A549 (cell line): ENCODE results near the gene SORT1. TPM values are rescaled to one million over a fixed set of nuclear protein-coding genes. Genes with fewer than 3 reads are reported as not detected.

Experiments
- ATAC-seq, 2 experiments: fragments of 200-7000 bp in 1 of 2; fragments of >200 bp in 1 of 2; cut with Nextera tagmentation in 1 of 2; cut with Tn5 transposase in 1 of 2; 3 replicates each; pipeline versions ENCODE4 v1.8.0 to v1.9.1; 2018 to 2020; ENCODE audit warnings: mild to moderate bottlenecking in 1 of 2, moderate library complexity in 1 of 2
- CTCF ChIA-PET: fragments of 300-600 bp; sonication (Branson Sonifier 250); formaldehyde crosslinking; extraction: SDS; loops from one replicate; lab custom pipeline; 2021; ENCODE audit warnings: antibody characterized with exemption, inconsistent platforms; lab: Yijun Ruan, JAX
- POLR2A ChIA-PET: fragments of 350-600 bp; formaldehyde crosslinking; extraction: SDS; loops from one replicate; lab custom pipeline; 2021; ENCODE audit warnings: antibody characterized with exemption, inconsistent platforms; lab: Yijun Ruan, JAX
- DNase-seq, 2 experiments: peaks; one replicate each; pipeline versions ENCODE4 v3.0.0 to v3.0.0-alpha.2; 2011 to 2016; ENCODE audit warnings: low read depth in 1 of 2, low spot score in 1 of 2
- FAIRE-seq: peaks from 2 replicates; lab custom pipeline; 2011; peaks lifted over from hg19 to GRCh38; lab: Jason Lieb, UNC
- H3K27ac ChIP-seq, 2 experiments: fragments of >200 bp; sonication (Bioruptor Twin); formaldehyde crosslinking; 3 replicates each; pipeline ENCODE4 v1.5.1; 2016 to 2017
- H3K4me1 ChIP-seq: fragments of >200 bp; sonication (Bioruptor Twin); formaldehyde crosslinking; 3 replicates; pipeline ENCODE4 v1.6.1; 2016
- H3K4me2 ChIP-seq: fragments of >200 bp; sonication (Bioruptor Twin); formaldehyde crosslinking; 3 replicates; pipeline ENCODE4 v1.6.1; 2016
- H3K4me3 ChIP-seq: fragments of >200 bp; sonication (Bioruptor Twin); formaldehyde crosslinking; 3 replicates; pipeline ENCODE4 v1.5.1; 2016
- H3K9me3 ChIP-seq: fragments of >200 bp; sonication (Bioruptor Twin); formaldehyde crosslinking; 3 replicates; pipeline ENCODE4 v1.6.1; 2016
- BCL3 ChIP-seq: fragments of >200 bp; sonication (Bioruptor Twin); formaldehyde crosslinking; IDR thresholded peaks from 3 replicates; pipeline ENCODE4 v1.6.1; 2016
- CBX2 ChIP-seq: fragments of 200-600 bp; sonication (generic); IDR thresholded peaks from 2 replicates; pipeline ENCODE4 v1.6.1; 2016; ENCODE audit warnings: low read depth, mild to moderate bottlenecking, borderline replicate concordance
- CHD2 ChIP-seq: fragments of 150-350 bp; IDR thresholded peaks from 2 replicates; pipeline ENCODE4 v1.6.1; 2014; ENCODE audit warnings: low read length; ENCODE audit not compliant: partially characterized antibody
- CHD4 ChIP-seq: fragments of 200-600 bp; sonication (generic); IDR thresholded peaks from 2 replicates; pipeline ENCODE4 v1.6.1; 2016; ENCODE audit warnings: antibody characterized with exemption, mild to moderate bottlenecking, borderline replicate concordance
- EHF ChIP-seq: fragments of 250-450 bp; sonication (Bioruptor Pico); IDR thresholded peaks from 2 replicates; pipeline ENCODE4 v1.5.0; 2020; ENCODE audit warnings: mild to moderate bottlenecking
- EP300 ChIP-seq, 2 experiments: fragments of >200 bp; sonication (Bioruptor Twin); formaldehyde crosslinking; IDR thresholded peaks; 2 replicates in 1 of 2; 3 replicates in 1 of 2; pipeline ENCODE4 v1.6.1; 2016 to 2017
- FOSL2 ChIP-seq, 2 experiments: fragments of 450-650 bp in 1 of 2; fragments of >200 bp in 1 of 2; sonication (Bioruptor Twin) in 1 of 2; formaldehyde crosslinking; IDR thresholded peaks; 2 replicates each; pipeline versions ENCODE4 v1.5.0 to v1.6.1; 2016 to 2020; ENCODE audit warnings: mild to moderate bottlenecking in 1 of 2, moderate library complexity in 1 of 2
- HDAC2 ChIP-seq: fragments of 200-600 bp; sonication (generic); IDR thresholded peaks from 2 replicates; pipeline ENCODE4 v1.6.1; 2016
- HEYL ChIP-seq: fragments of 250-450 bp; sonication (Bioruptor Pico); IDR thresholded peaks from 2 replicates; pipeline ENCODE4 v1.8.0; 2021; ENCODE audit warnings: mild to moderate bottlenecking, moderate library complexity
- HOXB13 ChIP-seq: fragments of 250-450 bp; sonication (Bioruptor Pico); IDR thresholded peaks from 2 replicates; pipeline ENCODE4 v1.5.0; 2020; ENCODE audit warnings: low read depth, mild to moderate bottlenecking, moderate library complexity
- HOXB5 ChIP-seq: fragments of 250-450 bp; sonication (Bioruptor Pico); IDR thresholded peaks from 2 replicates; pipeline ENCODE4 v1.5.0; 2020; ENCODE audit warnings: mild to moderate bottlenecking, moderate library complexity
- JUNB ChIP-seq: fragments of >200 bp; sonication (Bioruptor Twin); formaldehyde crosslinking; IDR thresholded peaks from 2 replicates; pipeline ENCODE4 v1.6.1; 2016
- KDM1A ChIP-seq: fragments of 200-600 bp; sonication (generic); IDR thresholded peaks from 2 replicates; pipeline ENCODE4 v1.6.1; 2016; ENCODE audit warnings: low read depth, mild to moderate bottlenecking
- NPAS2 ChIP-seq: fragments of 250-450 bp; sonication (Bioruptor Pico); IDR thresholded peaks from 2 replicates; pipeline ENCODE4 v1.8.0; 2022; ENCODE audit warnings: mild to moderate bottlenecking, moderate library complexity, borderline replicate concordance
- NR3C1 ChIP-seq: fragments of >200 bp; sonication (Bioruptor Twin); formaldehyde crosslinking; IDR thresholded peaks from 3 replicates; pipeline ENCODE4 v1.6.1; 2017
- PBX3 ChIP-seq: IDR thresholded peaks from 2 replicates; pipeline ENCODE4 v1.6.1; 2012
- PHF8 ChIP-seq: fragments of 200-600 bp; sonication (generic); IDR thresholded peaks from 2 replicates; pipeline ENCODE4 v1.6.1; 2016; ENCODE audit warnings: low read depth, mild to moderate bottlenecking, antibody characterized with exemption, moderate library complexity, borderline replicate concordance
- RARB ChIP-seq: fragments of 250-450 bp; sonication (Bioruptor Pico); IDR thresholded peaks from 2 replicates; pipeline ENCODE4 v1.8.0; 2021; ENCODE audit warnings: mild to moderate bottlenecking, moderate library complexity
- RCOR1 ChIP-seq: fragments of 150-350 bp; IDR thresholded peaks from 2 replicates; pipeline ENCODE4 v1.6.1; 2014; ENCODE audit warnings: antibody characterized with exemption, low read length, low read depth
- RFX5 ChIP-seq: fragments of 450-650 bp; IDR thresholded peaks from 2 replicates; pipeline ENCODE4 v1.7.1; 2014; ENCODE audit warnings: antibody characterized with exemption, mild to moderate bottlenecking, moderate library complexity
- RNF2 ChIP-seq: fragments of 200-600 bp; sonication (generic); IDR thresholded peaks from 2 replicates; pipeline ENCODE4 v1.6.1; 2016; ENCODE audit warnings: low read depth, mild to moderate bottlenecking, antibody characterized with exemption, moderate library complexity, borderline replicate concordance
- SREBF2 ChIP-seq: fragments of 450-650 bp; IDR thresholded peaks from 2 replicates; pipeline ENCODE4 v1.6.1; 2014; ENCODE audit warnings: mild to moderate bottlenecking, moderate library complexity
- TFCP2L1 ChIP-seq: fragments of 250-450 bp; sonication (Bioruptor Pico); IDR thresholded peaks from 2 replicates; pipeline ENCODE4 v1.5.0; 2021; ENCODE audit warnings: mild to moderate bottlenecking
- TP53 ChIP-seq: fragments of 250-450 bp; sonication (Bioruptor Pico); IDR thresholded peaks from 2 replicates; pipeline ENCODE4 v1.5.0; 2021; ENCODE audit warnings: mild to moderate bottlenecking, moderate library complexity
- ZC3H11A ChIP-seq: fragments of 450-650 bp; IDR thresholded peaks from 2 replicates; pipeline ENCODE4 v1.6.1; 2014; ENCODE audit warnings: antibody characterized with exemption, mild to moderate bottlenecking
- ZFP36 ChIP-seq: fragments of 450-650 bp; IDR thresholded peaks from 2 replicates; pipeline ENCODE4 v1.6.1; 2014; ENCODE audit warnings: borderline replicate concordance; ENCODE audit not compliant: partially characterized antibody
- ZNF302 ChIP-seq: fragments of 250-450 bp; sonication (Bioruptor Pico); IDR thresholded peaks from 2 replicates; pipeline ENCODE4 v1.9.0; 2021; ENCODE audit warnings: inconsistent platforms, mild to moderate bottlenecking, moderate library complexity
- WGBS: methylation state at CpG from one replicate; pipeline ENCODE4 v1.1.6; 2017; ENCODE audit errors: missing lambda C conversion rate; 5-methylcytosine and 5-hydroxymethylcytosine counted together
- polyA plus RNA-seq, 4 experiments: library from polyadenylated mRNA; depleted of rRNA in 3 of 4; stranded (reverse); fragments of >200 nt; fragmentation: RNase III in 1 of 4; extraction: RNeasy Plus Mini Kit Qiagen cat#74134 plus additional on column Dnase treatment in 1 of 4; gene quantifications; 2 replicates in 3 of 4; 3 replicates in 1 of 4; pipeline ENCODE4 v1.2.3, GENCODE V29; 2011 to 2017

Gene SORT1
- polyA plus RNA-seq, 2 of the 4 experiments (the other 2 are of a cell fraction), result 6.0 to 14.7 TPM

DNA sequence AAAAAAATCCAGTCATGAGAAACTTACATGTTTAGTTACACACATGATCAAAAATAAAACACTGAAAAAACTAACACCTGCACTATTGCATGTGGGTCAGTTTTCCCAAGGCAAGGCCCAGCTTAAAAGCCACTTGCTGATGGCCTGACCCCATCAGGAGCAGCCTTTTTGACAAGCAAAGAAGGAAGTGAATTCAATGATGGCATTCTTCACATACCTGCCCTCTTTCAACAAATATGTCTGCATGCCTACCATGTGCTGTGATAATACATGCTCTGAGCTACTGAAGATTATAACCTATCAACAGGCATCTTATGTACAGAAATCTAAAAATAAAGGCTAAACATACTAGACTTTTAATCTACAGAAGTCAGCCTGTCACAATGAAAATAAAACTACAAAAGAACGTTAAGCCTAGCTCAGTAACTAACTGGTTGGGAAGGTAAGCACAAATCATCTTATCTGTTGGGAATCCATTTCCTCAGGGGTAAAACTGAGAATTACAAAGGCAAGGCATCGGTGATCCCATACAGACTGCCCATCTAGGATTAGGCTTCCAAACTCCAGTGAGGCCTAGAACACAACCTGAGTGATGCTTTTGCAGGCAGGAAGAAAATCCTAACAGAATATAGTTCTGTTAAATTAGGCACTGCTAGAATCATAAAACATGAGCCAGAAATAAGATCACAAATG lies 14.5 kb downstream of the SORT1 start:
- CTCF ChIA-PET, result interaction anchor here (0.7 to 2.0 kb wide), 5 partner anchors 8 to 119 kb away, joined by 3 to 5 read pairs (median 3); no protein-coding TSS in a partner anchor
- FAIRE-seq (no peak), ATAC-seq (no peak)
- Histone ChIP-seq H3K4me1 (peaks cover 4% of the 10 kb centered on the region; the same call in 1 of the 3 replicates), H3K4me3 (no peak overlapping the region)
- 67% methylated on average over 2 of the region's 2 CpGs for WGBS
- TF ChIP-seq ZFP36 (no peak), RARB (CRISPR knock-in tag) (no peak), PHF8 (no peak), HOXB5 (CRISPR knock-in tag) (no peak), NPAS2 (CRISPR knock-in tag) (no peak), FOSL2 (IDR thresholded peaks at IDR 0.05) (no peak), FOSL2 (CRISPR knock-in tag; IDR thresholded peaks at IDR 0.05) (no peak), RFX5 (no peak), RNF2 (no peak), CHD4 (no peak), HEYL (no peak), JUNB (no peak), ZC3H11A (no peak), RCOR1 (no peak)
- TF ChIP-seq, all 56 proteins: peak for 0
- no peak for DNase-seq
- no peak overlapping the region for H3K27ac ChIP-seq
- no peaks in the 10 kb centered on the region for H3K9me3 ChIP-seq
- H3K4me2 ChIP-seq, result no peak overlapping the region
- POLR2A ChIA-PET, result no interaction called here

GRCh38 chr1:109381573-109381972 lies 16.1 kb downstream of the SORT1 start:
- WGBS, result 68% methylated on average over 2 of the region's 2 CpGs
- CTCF ChIA-PET, result interaction anchor here (0.9 kb wide), 1 partner anchor 58 kb away, joined by 3 read pairs; no protein-coding TSS in a partner anchor
- ATAC-seq, result no peak
- H3K4me3 ChIP-seq, result no peak overlapping the region
- peaks cover 4% of the 10 kb centered on the region; the same call in 1 of the 3 replicates for H3K4me1 ChIP-seq
- DNase-seq, result no peak
- H3K27ac ChIP-seq, result no peak overlapping the region
- FAIRE-seq, result no peak
- no peaks in the 10 kb centered on the region for H3K9me3 ChIP-seq
- POLR2A ChIA-PET, result no interaction called here
- TF ChIP-seq RARB (CRISPR knock-in tag) (no peak), HDAC2 (no peak), SREBF2 (no peak), ZNF302 (CRISPR knock-in tag) (no peak), HOXB13 (CRISPR knock-in tag) (no peak), TFCP2L1 (CRISPR knock-in tag) (no peak), PBX3 (no peak), CHD2 (no peak), CHD4 (no peak), BCL3 (no peak), TP53 (no peak), CBX2 (no peak), EHF (CRISPR knock-in tag) (no peak), KDM1A (no peak), NR3C1 (no peak), EP300 (IDR thresholded peaks at IDR 0.05) (no peak)
- no peak overlapping the region for H3K4me2 ChIP-seq
